ENCODE results near the gene COA8.

- TF ChIP-seq ZSCAN25 (CRISPR knock-in tag; IDR thresholded peaks at IDR 0.05): no peak
- no peak for TF ChIP-seq ZNF205 (CRISPR knock-in tag; IDR thresholded peaks at IDR 0.05)
- TF ChIP-seq POLR2A (IDR thresholded peaks at IDR 0.05; ENCODE audit: insufficient read depth in 1 of 2, low read depth in 2 of 2, low read length in 2 of 2): no peak
- no peak for TF ChIP-seq JARID2 (CRISPR knock-in tag; IDR thresholded peaks at IDR 0.05; ENCODE audit: insufficient replicate concordance)
- no peak for TF ChIP-seq ZBED4 (CRISPR knock-in tag; IDR thresholded peaks at IDR 0.05; ENCODE audit: borderline replicate concordance)
- TF ChIP-seq, protein P1, sequence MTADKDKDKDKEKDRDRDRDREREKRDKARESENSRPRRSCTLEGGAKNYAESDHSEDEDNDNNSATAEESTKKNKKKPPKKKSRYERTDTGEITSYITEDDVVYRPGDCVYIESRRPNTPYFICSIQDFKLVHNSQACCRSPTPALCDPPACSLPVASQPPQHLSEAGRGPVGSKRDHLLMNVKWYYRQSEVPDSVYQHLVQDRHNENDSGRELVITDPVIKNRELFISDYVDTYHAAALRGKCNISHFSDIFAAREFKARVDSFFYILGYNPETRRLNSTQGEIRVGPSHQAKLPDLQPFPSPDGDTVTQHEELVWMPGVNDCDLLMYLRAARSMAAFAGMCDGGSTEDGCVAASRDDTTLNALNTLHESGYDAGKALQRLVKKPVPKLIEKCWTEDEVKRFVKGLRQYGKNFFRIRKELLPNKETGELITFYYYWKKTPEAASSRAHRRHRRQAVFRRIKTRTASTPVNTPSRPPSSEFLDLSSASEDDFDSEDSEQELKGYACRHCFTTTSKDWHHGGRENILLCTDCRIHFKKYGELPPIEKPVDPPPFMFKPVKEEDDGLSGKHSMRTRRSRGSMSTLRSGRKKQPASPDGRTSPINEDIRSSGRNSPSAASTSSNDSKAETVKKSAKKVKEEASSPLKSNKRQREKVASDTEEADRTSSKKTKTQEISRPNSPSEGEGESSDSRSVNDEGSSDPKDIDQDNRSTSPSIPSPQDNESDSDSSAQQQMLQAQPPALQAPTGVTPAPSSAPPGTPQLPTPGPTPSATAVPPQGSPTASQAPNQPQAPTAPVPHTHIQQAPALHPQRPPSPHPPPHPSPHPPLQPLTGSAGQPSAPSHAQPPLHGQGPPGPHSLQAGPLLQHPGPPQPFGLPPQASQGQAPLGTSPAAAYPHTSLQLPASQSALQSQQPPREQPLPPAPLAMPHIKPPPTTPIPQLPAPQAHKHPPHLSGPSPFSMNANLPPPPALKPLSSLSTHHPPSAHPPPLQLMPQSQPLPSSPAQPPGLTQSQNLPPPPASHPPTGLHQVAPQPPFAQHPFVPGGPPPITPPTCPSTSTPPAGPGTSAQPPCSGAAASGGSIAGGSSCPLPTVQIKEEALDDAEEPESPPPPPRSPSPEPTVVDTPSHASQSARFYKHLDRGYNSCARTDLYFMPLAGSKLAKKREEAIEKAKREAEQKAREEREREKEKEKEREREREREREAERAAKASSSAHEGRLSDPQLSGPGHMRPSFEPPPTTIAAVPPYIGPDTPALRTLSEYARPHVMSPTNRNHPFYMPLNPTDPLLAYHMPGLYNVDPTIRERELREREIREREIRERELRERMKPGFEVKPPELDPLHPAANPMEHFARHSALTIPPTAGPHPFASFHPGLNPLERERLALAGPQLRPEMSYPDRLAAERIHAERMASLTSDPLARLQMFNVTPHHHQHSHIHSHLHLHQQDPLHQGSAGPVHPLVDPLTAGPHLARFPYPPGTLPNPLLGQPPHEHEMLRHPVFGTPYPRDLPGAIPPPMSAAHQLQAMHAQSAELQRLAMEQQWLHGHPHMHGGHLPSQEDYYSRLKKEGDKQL (CRISPR knock-in tag; IDR thresholded peaks at IDR 0.05; ENCODE audit: low read depth): no peak
Observed at GRCh38 chr14:103634156-103634555, 71.4 kb downstream of the COA8 start.

Data from HepG2 (cell line).